Right hindlimb (tissue), 1 donor: ENCODE measurements around the gene FGF11.

Experiments
- DNase-seq: peaks from one replicate; pipeline ENCODE4 v3.0.0-alpha.2; 2018

Gene FGF11

GRCh38 chr17:7435676-7436555 lies 3.4 kb upstream of the FGF11 start:
- peak; percentile 50 for DNase-seq

GRCh38 chr17:7436556-7437368 lies 2.5 kb upstream of the FGF11 start:
- peak; percentile 83 for DNase-seq

- no peak for DNase-seq
Observed at GRCh38 chr17:7437369-7437863, 1.9 kb upstream of the FGF11 start.

GRCh38 chr17:7437950-7438614 lies 1.2 kb upstream of the FGF11 start:
- peak; percentile 77 for DNase-seq

GRCh38 chr17:7438656-7439460 lies 454 bp upstream of the FGF11 start:
- DNase-seq, result no peak

GRCh38 chr17:7440113-7440833 lies 961 bp downstream of the FGF11 start:
- DNase-seq, result peak; percentile 76

GRCh38 chr17:7440834-7441195 lies 1.5 kb downstream of the FGF11 start:
- DNase-seq, result peak; percentile 77

- no peak for DNase-seq
Observed at GRCh38 chr17:7441266-7441665, 2.0 kb downstream of the FGF11 start.

GRCh38 chr17:7442142-7442541 lies 2.8 kb downstream of the FGF11 start:
- DNase-seq, result no peak

- no peak for DNase-seq
Observed at GRCh38 chr17:7443499-7444485, 4.5 kb downstream of the FGF11 start.

GRCh38 chr17:7444682-7445618 lies 5.6 kb downstream of the FGF11 start, which contains the start of gene CHRNB1:
CHRNB1 (plus strand) TSS chr17:7445061; CDS start chr17:7445128, 67 bp downstream.
- DNase-seq, result peak; percentile 84

GRCh38 chr17:7445619-7445968 lies 6.3 kb downstream of the FGF11 start:
- no peak for DNase-seq

- DNase-seq, result no peak
Observed at GRCh38 chr17:7448461-7448860, 9.1 kb downstream of the FGF11 start.

GRCh38 chr17:7459961-7460545 lies 20.7 kb downstream of the FGF11 start:
- DNase-seq, result no peak

- no peak for DNase-seq
Observed at GRCh38 chr17:7460850-7461660, 21.7 kb downstream of the FGF11 start.

- no peak for DNase-seq
Observed at GRCh38 chr17:7462474-7463371, 23.4 kb downstream of the FGF11 start.

GRCh38 chr17:7463372-7463846 lies 24.1 kb downstream of the FGF11 start:
- DNase-seq, result no peak
